RWPE1 (cell line): Measurements from ENCODE around the gene DEXI.

ENCODE experiments used
- CTCF ChIA-PET: fragments of 350-600 bp; sonication (Branson Sonifier 250); formaldehyde crosslinking; extraction: SDS; loops from one replicate; lab custom pipeline; 2021; lab: Yijun Ruan, JAX
- POLR2A ChIA-PET: fragments of 400-600 bp; formaldehyde crosslinking; extraction: SDS; loops from one replicate; lab custom pipeline; 2020; ENCODE audit warnings: antibody characterized with exemption; ENCODE audit not compliant: low non-redundant PET; lab: Yijun Ruan, JAX
- DNase-seq: peaks from one replicate; pipeline ENCODE4 v3.0.0; 2012; ENCODE audit warnings: low spot score
- H3K27ac ChIP-seq: fragments of 450-650 bp; 2 replicates; pipeline ENCODE4 v1.5.1; 2017
- CTCF ChIP-seq: fragments of 450-650 bp; conservative IDR thresholded peaks from 2 replicates; pipeline ENCODE4 v1.5.1; 2017; ENCODE audit warnings: low read depth, mild to moderate bottlenecking

Gene DEXI

GRCh38 chr16:10984509-10984908 lies 42.2 kb upstream of the DEXI start:
- CTCF ChIA-PET, result interaction anchor here (0.6 to 0.8 kb wide), 4 partner anchors 13 to 403 kb away, joined by 3 read pairs; no protein-coding TSS in a partner anchor
- DNase-seq, result no peak
- POLR2A ChIA-PET, result interaction anchor here (1.1 kb wide), 1 partner anchor 272 kb away, joined by 4 read pairs; the partner anchor contains the start of gene SOCS1
- TF ChIP-seq CTCF, result no peak
- no peak overlapping the region for H3K27ac ChIP-seq

GRCh38 chr16:10983159-10983558 lies 40.9 kb upstream of the DEXI start:
- no peak overlapping the region for H3K27ac ChIP-seq
- ChIA-PET POLR2A (no interaction called here), CTCF (interaction anchor here (0.5 to 1.9 kb wide), 5 partner anchors 18 to 1725 kb away, joined by 3 to 7 read pairs (median 3); no protein-coding TSS in a partner anchor)
- TF ChIP-seq CTCF, result no peak
- DNase-seq, result no peak

GRCh38 chr16:10982465-10983150 lies 40.3 kb upstream of the DEXI start:
- POLR2A ChIA-PET, result no interaction called here
- CTCF ChIA-PET, result interaction anchor here (0.8 to 1.9 kb wide), 3 partner anchors 14 to 272 kb away, joined by 3 to 7 read pairs (median 4); no protein-coding TSS in a partner anchor
- no peak for DNase-seq
- peak overlapping the region; percentile 58 for H3K27ac ChIP-seq
- no peak for TF ChIP-seq CTCF

DNA sequence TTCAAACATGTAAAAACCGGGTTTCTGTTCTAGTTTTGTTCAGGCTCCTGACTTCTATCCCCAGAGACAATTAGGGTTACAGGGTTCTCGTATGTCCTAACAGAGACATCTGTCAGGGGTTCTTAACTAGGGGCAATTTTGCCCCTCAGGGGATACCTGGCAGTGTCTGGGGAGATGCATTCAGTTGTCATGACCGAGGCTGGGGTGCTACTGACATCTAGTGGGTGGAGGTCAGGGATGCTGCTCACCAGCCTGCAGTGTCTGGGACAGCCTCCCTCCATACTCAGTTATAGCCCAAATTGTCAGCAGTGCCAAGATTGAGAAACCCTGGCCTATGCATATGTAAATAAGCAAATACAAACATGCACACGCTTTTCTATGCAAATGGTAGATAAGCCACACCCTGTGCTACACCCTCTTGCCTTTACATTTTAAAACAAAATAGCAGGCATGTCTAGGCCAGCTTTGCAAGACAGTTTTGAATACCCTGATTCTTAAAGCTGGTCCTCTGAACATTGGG lies 39.5 kb upstream of the DEXI start:
- no peak for DNase-seq
- POLR2A ChIA-PET, result no interaction called here

DNA sequence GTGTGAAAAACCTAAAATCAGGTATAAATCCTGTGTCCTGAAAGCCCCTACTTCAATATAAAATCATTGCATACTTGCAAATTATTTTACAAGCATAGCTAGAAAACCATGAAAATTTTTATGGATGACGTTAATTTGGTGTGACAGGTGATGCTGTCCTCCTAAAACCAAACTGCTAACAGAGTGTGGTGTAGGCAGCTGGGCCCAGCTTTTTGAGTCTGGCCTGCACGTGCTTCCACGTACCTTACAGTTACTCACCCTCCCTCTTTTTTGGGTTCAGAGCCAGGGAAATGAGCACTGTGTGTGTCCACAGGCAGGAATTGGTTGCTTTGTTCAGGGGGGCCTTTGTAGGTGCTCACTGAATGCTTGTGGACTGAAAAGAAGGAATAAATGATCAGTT lies 38.5 kb upstream of the DEXI start:
- ChIA-PET POLR2A (no interaction called here), CTCF (interaction anchor here (1.0 to 2.3 kb wide), 3 partner anchors 10 to 276 kb away, joined by 3 to 8 read pairs (median 4); no protein-coding TSS in a partner anchor)
- no peak for TF ChIP-seq CTCF
- DNase-seq, result no peak
- peak overlapping the region; percentile 79; the same call in 1 of the 2 replicates for H3K27ac ChIP-seq

More for the DNA sequence above, 39.5 kb upstream of the DEXI start:
- peak overlapping the region; percentile 58 for H3K27ac ChIP-seq
- CTCF ChIA-PET, result interaction anchor here (0.8 kb wide), 1 partner anchor 15 kb away, joined by 4 read pairs; no protein-coding TSS in a partner anchor
- peak; percentile 64 for TF ChIP-seq CTCF

DNA sequence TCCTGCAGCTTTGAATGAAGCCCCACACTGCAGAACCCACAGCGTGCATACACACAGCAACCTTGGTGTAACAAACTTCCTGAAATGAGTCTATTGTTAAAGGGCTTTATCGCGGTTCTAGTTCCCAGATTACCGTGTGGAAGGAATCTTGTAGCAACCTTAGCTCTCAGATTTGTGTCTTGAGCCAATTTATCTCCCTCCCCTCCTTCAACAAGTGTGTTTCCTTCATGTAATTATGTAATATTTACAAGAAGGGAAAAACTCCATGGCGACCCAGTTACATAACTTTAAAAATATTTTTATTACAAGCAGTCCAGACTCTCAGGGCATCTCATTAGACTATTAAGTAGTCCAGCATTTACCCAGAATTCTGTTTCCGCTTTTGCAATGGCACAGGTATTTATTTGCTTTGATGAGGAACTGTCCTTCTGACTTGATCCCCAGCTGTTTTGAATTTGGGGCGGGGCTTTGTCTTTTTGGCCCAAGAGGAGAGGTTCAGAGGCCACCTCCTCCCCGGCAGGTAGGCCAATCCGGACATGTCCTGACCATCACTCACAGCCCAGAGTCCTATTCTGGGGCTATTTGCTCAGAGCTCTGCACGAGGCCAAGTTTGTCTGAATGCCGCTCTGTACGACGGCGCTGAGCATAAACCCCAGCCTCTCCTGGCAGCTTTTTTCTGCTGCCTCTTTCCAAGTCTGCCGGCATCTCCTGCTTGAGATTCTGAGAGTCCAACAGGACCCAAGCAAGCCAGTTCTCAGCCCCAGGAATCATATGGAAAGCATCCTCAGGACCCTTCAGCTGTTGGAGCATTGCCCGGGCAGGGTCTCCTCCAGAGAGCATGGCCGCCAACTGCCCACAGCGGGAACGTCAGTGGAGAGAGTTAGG lies 37.7 kb upstream of the DEXI start:
- H3K27ac ChIP-seq, result peak overlapping the region; percentile 79
- no peak for TF ChIP-seq CTCF
- POLR2A ChIA-PET, result no interaction called here
- CTCF ChIA-PET, result interaction anchor here (1.0 to 2.3 kb wide), 3 partner anchors 9 to 277 kb away, joined by 3 to 8 read pairs (median 4); no protein-coding TSS in a partner anchor
- DNase-seq, result peak; percentile 54
